IMR-90 (cell line): ENCODE data around the gene INSYN2A. TPM values are rescaled to one million over a fixed set of nuclear protein-coding genes. Genes with fewer than 3 reads are reported as not detected.

ENCODE experiments used
- ATAC-seq: fragments of 200-7000 bp; cut with Tn5 transposase; 2 replicates; pipeline ENCODE4 v1.9.1; 2020; ENCODE audit warnings: low read depth, mild to moderate bottlenecking, moderate library complexity
- BruUV-seq: library from RNA; stranded (reverse); fragments of 400-500 nt; replicated peaks from 2 replicates; lab custom pipeline; 2021; lab: Mats Ljungman, UMichigan
- CTCF ChIA-PET: fragments of 300-600 bp; formaldehyde crosslinking; extraction: SDS; loops from one replicate; lab custom pipeline; 2021; ENCODE audit warnings: antibody characterized with exemption; lab: Yijun Ruan, JAX
- POLR2A ChIA-PET: fragments of 300-600 bp; sonication (Branson Sonifier 250); formaldehyde crosslinking; loops from one replicate; lab custom pipeline; 2022; ENCODE audit warnings: antibody characterized with exemption; ENCODE audit not compliant: unreplicated experiment; lab: Charles Lee
- DNase-seq: peaks from one replicate; pipeline ENCODE4 v3.0.0; 2013
- H2AFZ ChIP-seq: replicated peaks from 2 replicates; pipeline ENCODE3; 2013; ENCODE audit warnings: low read length, mild to moderate bottlenecking; ENCODE audit not compliant: poor library complexity
- H2AK5ac ChIP-seq: 2 replicates; pipeline ENCODE4 v1.6.1; 2013; ENCODE audit warnings: low read depth, low read length, inconsistent platforms
- H2AK9ac ChIP-seq: replicated peaks from 2 replicates; pipeline ENCODE3; 2013; ENCODE audit warnings: mild to moderate bottlenecking, low read depth, low read length, moderate library complexity; ENCODE audit not compliant: poor library complexity
- H2BK120ac ChIP-seq: 2 replicates; pipeline ENCODE4 v1.6.1; 2013; ENCODE audit warnings: low read depth, low read length, inconsistent platforms
- H2BK15ac ChIP-seq: 3 replicates; pipeline ENCODE4 v1.6.1; 2013; ENCODE audit warnings: low read depth, low read length, inconsistent platforms
- H2BK20ac ChIP-seq: 2 replicates; pipeline ENCODE4 v1.6.1; 2013; ENCODE audit warnings: low read depth, mild to moderate bottlenecking, inconsistent platforms, low read length, moderate library complexity
- H2BK5ac ChIP-seq: 2 replicates; pipeline ENCODE4 v1.6.1; 2013; ENCODE audit warnings: mild to moderate bottlenecking, low read depth, low read length, inconsistent platforms; ENCODE audit not compliant: poor library complexity, severe bottlenecking
- H3K14ac ChIP-seq: replicated peaks from 2 replicates; pipeline ENCODE4 v1.6.1; 2013; ENCODE audit warnings: low read depth, low read length, inconsistent platforms
- H3K18ac ChIP-seq: 2 replicates; pipeline ENCODE4 v1.6.1; 2013; ENCODE audit warnings: low read depth, low read length, control low read depth
- H3K23ac ChIP-seq: 2 replicates; pipeline ENCODE4 v1.6.1; 2013; ENCODE audit warnings: low read depth, low read length, inconsistent platforms
- H3K27ac ChIP-seq: 2 replicates; pipeline ENCODE4 v1.5.1; 2013; ENCODE audit warnings: mild to moderate bottlenecking, control low read depth, low read length; ENCODE audit not compliant: insufficient read depth
- H3K27me3 ChIP-seq: 2 replicates; pipeline ENCODE4 v1.6.1; 2013; ENCODE audit warnings: low read length; ENCODE audit not compliant: control insufficient read depth, insufficient read depth
- H3K36me3 ChIP-seq: 2 replicates; pipeline ENCODE4 v1.6.1; 2013; ENCODE audit warnings: low read length, mixed read lengths; ENCODE audit not compliant: control insufficient read depth, insufficient read depth
- H3K4ac ChIP-seq: 2 replicates; pipeline ENCODE4 v1.6.1; 2013; ENCODE audit warnings: low read depth, low read length, inconsistent platforms
- H3K4me1 ChIP-seq: 2 replicates; pipeline ENCODE4 v1.6.1; 2013; ENCODE audit warnings: low read length, mixed read lengths; ENCODE audit not compliant: control insufficient read depth, insufficient read depth
- H3K4me2 ChIP-seq: 2 replicates; pipeline ENCODE4 v1.6.1; 2013; ENCODE audit warnings: low read depth, mild to moderate bottlenecking, control low read depth, low read length, moderate library complexity
- H3K4me3 ChIP-seq: 2 replicates; pipeline ENCODE4 v1.5.1; 2013; ENCODE audit warnings: low read depth, mild to moderate bottlenecking, control low read depth, low read length, moderate library complexity; ENCODE audit not compliant: insufficient read depth
- H3K56ac ChIP-seq: 2 replicates; pipeline ENCODE4 v1.6.1; 2013; ENCODE audit warnings: low read length, inconsistent platforms; ENCODE audit not compliant: insufficient read depth; ENCODE audit errors: extremely low read depth
- H3K79me1 ChIP-seq, 2 experiments: 2 replicates each; pipeline ENCODE4 v1.6.1; 2013; ENCODE audit warnings: low read length in 2 of 2, inconsistent platforms in 1 of 2, low read depth in 1 of 2
- H3K9ac ChIP-seq: 2 replicates; pipeline ENCODE4 v1.6.1; 2013; ENCODE audit warnings: low read depth, low read length, control low read depth
- H3K9me1 ChIP-seq: 2 replicates; pipeline ENCODE4 v1.6.1; 2013; ENCODE audit warnings: low read length, inconsistent platforms; ENCODE audit not compliant: insufficient read depth
- H3K9me3 ChIP-seq: 2 replicates; pipeline ENCODE4 v1.6.1; 2013; ENCODE audit warnings: low read length; ENCODE audit not compliant: control insufficient read depth, insufficient read depth
- H4K20me1 ChIP-seq: 2 replicates; pipeline ENCODE4 v1.6.1; 2013; ENCODE audit warnings: low read length, inconsistent platforms; ENCODE audit not compliant: insufficient read depth
- H4K5ac ChIP-seq: 2 replicates; pipeline ENCODE4 v1.6.1; 2013; ENCODE audit warnings: mild to moderate bottlenecking, low read depth, low read length, control low read depth
- H4K8ac ChIP-seq, 2 experiments: 2 replicates each; pipeline ENCODE4 v1.6.1; 2013; ENCODE audit warnings: low read depth in 2 of 2, low read length in 2 of 2, control low read depth in 1 of 2, inconsistent platforms in 1 of 2
- H4K91ac ChIP-seq: 2 replicates; pipeline ENCODE4 v1.6.1; 2013; ENCODE audit warnings: low read depth, low read length, inconsistent platforms; ENCODE audit not compliant: insufficient read depth
- BHLHE40 ChIP-seq: fragments of 150-350 bp; IDR thresholded peaks from 2 replicates; pipeline ENCODE4 v1.6.1; 2016; ENCODE audit warnings: mild to moderate bottlenecking, low read depth, low read length
- CEBPB ChIP-seq: IDR thresholded peaks from 2 replicates; pipeline ENCODE4 v1.6.1; 2012; ENCODE audit warnings: low read depth, low read length, improper control_type of control experiment
- CHD1 ChIP-seq: IDR thresholded peaks from 2 replicates; pipeline ENCODE4 v1.6.1; 2012; ENCODE audit warnings: low read depth, low read length, improper control_type of control experiment
- FOS ChIP-seq: fragments of 150-350 bp; IDR thresholded peaks from 2 replicates; pipeline ENCODE4 v1.6.1; 2016; ENCODE audit warnings: low read depth, low read length
- MAFK ChIP-seq: IDR thresholded peaks from 2 replicates; pipeline ENCODE4 v1.6.1; 2012; ENCODE audit warnings: low read depth, low read length, improper control_type of control experiment
- MAZ ChIP-seq: IDR thresholded peaks from 2 replicates; pipeline ENCODE4 v1.6.1; 2012; ENCODE audit warnings: low read depth, mild to moderate bottlenecking, low read length, improper control_type of control experiment, moderate library complexity, borderline replicate concordance
- MXI1 ChIP-seq: IDR thresholded peaks from 2 replicates; pipeline ENCODE4 v1.6.1; 2012; ENCODE audit warnings: low read depth, mild to moderate bottlenecking, low read length, moderate library complexity, borderline replicate concordance
- NFE2L2 ChIP-seq: fragments of 150-350 bp; IDR thresholded peaks from 2 replicates; pipeline ENCODE4 v1.6.1; 2016; ENCODE audit warnings: low read depth, mild to moderate bottlenecking, low read length
- POLR2A ChIP-seq: IDR thresholded peaks from 2 replicates; pipeline ENCODE4 v1.6.1; 2012; ENCODE audit warnings: mild to moderate bottlenecking, low read depth, low read length
- RAD21 ChIP-seq: IDR thresholded peaks from 2 replicates; pipeline ENCODE4 v1.6.1; 2012; ENCODE audit warnings: low read length, improper control_type of control experiment
- RCOR1 ChIP-seq: IDR thresholded peaks from 2 replicates; pipeline ENCODE4 v1.6.1; 2012; ENCODE audit warnings: mild to moderate bottlenecking, low read length, improper control_type of control experiment; ENCODE audit not compliant: insufficient replicate concordance
- RFX5 ChIP-seq: IDR thresholded peaks from 2 replicates; pipeline ENCODE4 v1.8.0; 2012; ENCODE audit warnings: low read depth, mild to moderate bottlenecking, low read length, moderate library complexity
- SMC3 ChIP-seq: fragments of 150-350 bp; IDR thresholded peaks from 2 replicates; pipeline ENCODE4 v1.6.1; 2016; ENCODE audit warnings: low read depth, mild to moderate bottlenecking, antibody characterized with exemption, low read length, moderate library complexity
- WGBS, 2 experiments: methylation state at CpG; one replicate each; pipeline versions ENCODE4 v1.1.5 to v1.1.7; 2013; ENCODE audit warnings: missing lambda C conversion rate in 2 of 2; ENCODE audit not compliant: insufficient read length in 1 of 2; ENCODE audit errors: extremely low coverage in 2 of 2; 5-methylcytosine and 5-hydroxymethylcytosine counted together
- dilution Hi-C: fragments of 300-500 bp; cut with HindIII; formaldehyde crosslinking; loops from one replicate; pipeline ENCODE4 v1.14.3; 2018; ENCODE audit warnings: low sequenced_read_pairs; ENCODE audit not compliant: unreplicated experiment
- in situ Hi-C: fragments of 300-500 bp; cut with MboI; formaldehyde crosslinking; loops from 3 replicates; pipeline ENCODE4 v1.14.3; 2019; ENCODE audit warnings: low sequenced_read_pairs, inconsistent platforms, mixed read lengths
- intact Hi-C: fragments of 100-400 bp; cut with micrococcal nuclease; formaldehyde crosslinking; loops from 2 replicates; pipeline ENCODE4 v1.10.0; 2022
- polyA plus RNA-seq, 3 experiments: library from polyadenylated mRNA; depleted of rRNA; stranded (reverse); fragments of >200 nt; gene quantifications; 2 replicates each; pipeline ENCODE4 v1.2.3, GENCODE V29; 2012; ENCODE audit warnings: low replicate concordance in 1 of 3
- total RNA-seq: library from RNA; depleted of rRNA; stranded (reverse); fragments of >200 nt; gene quantifications from 2 replicates; pipeline ENCODE4 v1.2.3, GENCODE V29; 2012
- TF ChIP-seq, protein P1 (sequence below): fragments of 150-350 bp; IDR thresholded peaks from 2 replicates; pipeline ENCODE4 v1.6.1; 2017; ENCODE audit warnings: mild to moderate bottlenecking, antibody characterized with exemption, low read length, low read depth
- TF ChIP-seq, protein P2 (sequence below): fragments of 150-350 bp; IDR thresholded peaks from 2 replicates; pipeline ENCODE4 v1.6.1; 2016; ENCODE audit warnings: low read depth, mild to moderate bottlenecking, low read length, moderate library complexity, borderline replicate concordance
- TF ChIP-seq, protein P3 (sequence below): conservative IDR thresholded peaks from 2 replicates; pipeline ENCODE4 v1.5.1; 2012; ENCODE audit warnings: mild to moderate bottlenecking, low read depth, low read length, improper control_type of control experiment

INSYN2A gene
- total and polyA plus RNA-seq, 2 of the 4 experiments (the other 2 are of a cell fraction), result 0.10 to 0.18 TPM

DNA sequence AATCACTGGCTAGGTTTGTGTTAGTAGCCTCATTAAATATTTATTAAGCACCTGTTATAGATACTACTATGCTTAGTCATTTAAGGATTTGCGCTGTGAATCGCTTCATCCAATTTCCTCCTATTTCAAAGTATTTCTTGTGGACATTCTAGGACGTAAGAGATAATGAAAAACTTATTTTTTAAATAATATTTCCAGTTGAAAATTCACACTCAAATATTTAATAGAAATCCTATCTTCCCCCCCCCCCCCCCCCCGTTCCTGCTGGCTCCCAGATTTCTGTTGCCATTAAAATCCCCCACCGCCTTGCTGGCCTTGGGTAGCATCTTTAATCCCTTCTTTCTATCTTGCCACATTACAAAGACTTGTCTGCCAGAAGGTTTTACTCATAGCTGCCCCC lies 6.0 kb downstream of the INSYN2A start:
- H2BK120ac ChIP-seq, result no peak overlapping the region
- 100% methylated on average over 1 of the region's 5 CpGs; no CpG with 5 or more reads in 1 of the 2 experiments for WGBS, 2 experiments
- intact Hi-C loops (loop anchor here (5.0 to 10.0 kb wide), 2 partner anchors 103 to 234 kb away; no protein-coding TSS in a partner anchor), dilution Hi-C loops (no loop called here), in situ Hi-C loops (no loop called here)
- no peak overlapping the region for H2AK9ac ChIP-seq
- H3K18ac ChIP-seq, result no peak overlapping the region
- no peak overlapping the region for H3K14ac ChIP-seq
- H2BK15ac ChIP-seq, result no peak overlapping the region
- H3K23ac ChIP-seq, result no peak overlapping the region
- H2BK20ac ChIP-seq, result no peak overlapping the region
- H4K20me1 ChIP-seq, result peaks cover 30% of the 10 kb centered on the region
- no peak overlapping the region for H4K8ac ChIP-seq
- peaks cover 4% of the 10 kb centered on the region; the same call in 1 of the 2 replicates for H3K4me1 ChIP-seq
- no peak overlapping the region for H2AK5ac ChIP-seq
- H3K9ac ChIP-seq, result no peak overlapping the region
- no peak overlapping the region for H4K5ac ChIP-seq
- H4K91ac ChIP-seq, result no peak overlapping the region
- H3K4me2 ChIP-seq, result no peak overlapping the region
- H3K9me1 ChIP-seq, result peaks cover 5% of the 10 kb centered on the region
- no peak overlapping the region for H3K27ac ChIP-seq
- H3K27me3 ChIP-seq, result no peaks in the 10 kb centered on the region; the same call in 1 of the 2 replicates
- DNase-seq, result no peak
- TF ChIP-seq MAZ (no peak), MXI1 (no peak), FOS (no peak), CHD1 (no peak), RAD21 (no peak), BHLHE40 (no peak), NFE2L2 (no peak), RFX5 (no peak), POLR2A (no peak), MAFK (no peak), CEBPB (no peak), RCOR1 (no peak), SMC3 (no peak)
- TF ChIP-seq, protein P1, sequence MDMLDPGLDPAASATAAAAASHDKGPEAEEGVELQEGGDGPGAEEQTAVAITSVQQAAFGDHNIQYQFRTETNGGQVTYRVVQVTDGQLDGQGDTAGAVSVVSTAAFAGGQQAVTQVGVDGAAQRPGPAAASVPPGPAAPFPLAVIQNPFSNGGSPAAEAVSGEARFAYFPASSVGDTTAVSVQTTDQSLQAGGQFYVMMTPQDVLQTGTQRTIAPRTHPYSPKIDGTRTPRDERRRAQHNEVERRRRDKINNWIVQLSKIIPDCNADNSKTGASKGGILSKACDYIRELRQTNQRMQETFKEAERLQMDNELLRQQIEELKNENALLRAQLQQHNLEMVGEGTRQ, result no peak
- TF ChIP-seq, protein P2, sequence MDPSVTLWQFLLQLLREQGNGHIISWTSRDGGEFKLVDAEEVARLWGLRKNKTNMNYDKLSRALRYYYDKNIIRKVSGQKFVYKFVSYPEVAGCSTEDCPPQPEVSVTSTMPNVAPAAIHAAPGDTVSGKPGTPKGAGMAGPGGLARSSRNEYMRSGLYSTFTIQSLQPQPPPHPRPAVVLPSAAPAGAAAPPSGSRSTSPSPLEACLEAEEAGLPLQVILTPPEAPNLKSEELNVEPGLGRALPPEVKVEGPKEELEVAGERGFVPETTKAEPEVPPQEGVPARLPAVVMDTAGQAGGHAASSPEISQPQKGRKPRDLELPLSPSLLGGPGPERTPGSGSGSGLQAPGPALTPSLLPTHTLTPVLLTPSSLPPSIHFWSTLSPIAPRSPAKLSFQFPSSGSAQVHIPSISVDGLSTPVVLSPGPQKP, result no peak
- TF ChIP-seq, protein P3, sequence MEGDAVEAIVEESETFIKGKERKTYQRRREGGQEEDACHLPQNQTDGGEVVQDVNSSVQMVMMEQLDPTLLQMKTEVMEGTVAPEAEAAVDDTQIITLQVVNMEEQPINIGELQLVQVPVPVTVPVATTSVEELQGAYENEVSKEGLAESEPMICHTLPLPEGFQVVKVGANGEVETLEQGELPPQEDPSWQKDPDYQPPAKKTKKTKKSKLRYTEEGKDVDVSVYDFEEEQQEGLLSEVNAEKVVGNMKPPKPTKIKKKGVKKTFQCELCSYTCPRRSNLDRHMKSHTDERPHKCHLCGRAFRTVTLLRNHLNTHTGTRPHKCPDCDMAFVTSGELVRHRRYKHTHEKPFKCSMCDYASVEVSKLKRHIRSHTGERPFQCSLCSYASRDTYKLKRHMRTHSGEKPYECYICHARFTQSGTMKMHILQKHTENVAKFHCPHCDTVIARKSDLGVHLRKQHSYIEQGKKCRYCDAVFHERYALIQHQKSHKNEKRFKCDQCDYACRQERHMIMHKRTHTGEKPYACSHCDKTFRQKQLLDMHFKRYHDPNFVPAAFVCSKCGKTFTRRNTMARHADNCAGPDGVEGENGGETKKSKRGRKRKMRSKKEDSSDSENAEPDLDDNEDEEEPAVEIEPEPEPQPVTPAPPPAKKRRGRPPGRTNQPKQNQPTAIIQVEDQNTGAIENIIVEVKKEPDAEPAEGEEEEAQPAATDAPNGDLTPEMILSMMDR, result no peak
- ChIA-PET POLR2A (no interaction called here), CTCF (no interaction called here)
- no peak overlapping the region for H2BK5ac ChIP-seq
- peaks cover 4 to 8% of the 10 kb centered on the region in 2 experiments; a peak in 2 of 4 replicates for H3K79me1 ChIP-seq
- H3K36me3 ChIP-seq, result peaks cover 3% of the 10 kb centered on the region
- H3K9me3 ChIP-seq, result no peaks in the 10 kb centered on the region
- H2AFZ ChIP-seq, result no peak overlapping the region
- ATAC-seq, result no peak
- H3K4ac ChIP-seq, result no peak overlapping the region
- H3K56ac ChIP-seq, result no peak overlapping the region
- no peak overlapping the region for H3K4me3 ChIP-seq
- BruUV-seq, result no TSS peak
